H9 (cell line): ENCODE data around the gene SRL. TPM values are rescaled to one million over a fixed set of nuclear protein-coding genes. Genes with fewer than 3 reads are reported as not detected.

ENCODE experiments used
- DNase-seq: peaks from one replicate; pipeline ENCODE4 v3.0.0-alpha.2; 2017
- H2AFZ ChIP-seq: one replicate; pipeline ENCODE4 v1.6.1; 2013; ENCODE audit warnings: mild to moderate bottlenecking, low read length, control low read depth, moderate library complexity
- H2AK5ac ChIP-seq: 2 replicates; pipeline ENCODE4 v1.6.1; 2013; ENCODE audit warnings: low read length, control low read depth, mixed read lengths; ENCODE audit not compliant: insufficient read length
- H2BK120ac ChIP-seq: one replicate; pipeline ENCODE4 v1.6.1; 2013; ENCODE audit warnings: low read depth, mild to moderate bottlenecking, low read length, control low read depth, inconsistent platforms; ENCODE audit not compliant: poor library complexity, severe bottlenecking
- H2BK12ac ChIP-seq: 2 replicates; pipeline ENCODE4 v1.6.1; 2013; ENCODE audit warnings: low read length, control low read depth, mixed read lengths, low read depth; ENCODE audit not compliant: insufficient read length
- H2BK15ac ChIP-seq: 2 replicates; pipeline ENCODE4 v1.6.1; 2013; ENCODE audit warnings: low read depth, low read length, control low read depth
- H2BK20ac ChIP-seq: one replicate; pipeline ENCODE4 v1.6.1; 2013; ENCODE audit warnings: low read depth, mild to moderate bottlenecking, low read length, control low read depth, inconsistent platforms; ENCODE audit not compliant: poor library complexity, severe bottlenecking
- H2BK5ac ChIP-seq: 2 replicates; pipeline ENCODE4 v1.6.1; 2013; ENCODE audit warnings: low read length, control low read depth, mixed read lengths; ENCODE audit not compliant: insufficient read length
- H3K14ac ChIP-seq: 2 replicates; pipeline ENCODE4 v1.6.1; 2013; ENCODE audit warnings: low read length, control low read depth; ENCODE audit not compliant: insufficient read depth
- H3K18ac ChIP-seq: 2 replicates; pipeline ENCODE4 v1.6.1; 2013; ENCODE audit warnings: low read depth, mild to moderate bottlenecking, mixed read lengths, low read length, control low read depth; ENCODE audit not compliant: insufficient read length
- H3K23ac ChIP-seq: 2 replicates; pipeline ENCODE4 v1.6.1; 2013; ENCODE audit warnings: low read length, control low read depth, mixed read lengths, low read depth; ENCODE audit not compliant: insufficient read length
- H3K23me2 ChIP-seq: 2 replicates; pipeline ENCODE4 v1.6.1; 2013; ENCODE audit warnings: low read depth, mild to moderate bottlenecking, mixed read lengths, low read length, control low read depth; ENCODE audit not compliant: insufficient read length, poor library complexity, severe bottlenecking
- H3K27ac ChIP-seq: 2 replicates; pipeline ENCODE4 v1.5.1; 2013; ENCODE audit warnings: low read length, control low read depth, mixed read lengths, low read depth; ENCODE audit not compliant: insufficient read length
- H3K27me3 ChIP-seq: 2 replicates; pipeline ENCODE4 v1.6.1; 2013; ENCODE audit warnings: low read length, control low read depth, inconsistent platforms; ENCODE audit not compliant: insufficient read depth
- H3K4ac ChIP-seq: 2 replicates; pipeline ENCODE4 v1.6.1; 2013; ENCODE audit warnings: low read depth, mild to moderate bottlenecking, control low read depth, inconsistent platforms, low read length, moderate library complexity
- H3K4me1 ChIP-seq: 2 replicates; pipeline ENCODE4 v1.6.1; 2013; ENCODE audit warnings: low read length, control low read depth, inconsistent platforms; ENCODE audit not compliant: insufficient read depth
- H3K4me2 ChIP-seq: 2 replicates; pipeline ENCODE4 v1.6.1; 2013; ENCODE audit warnings: low read length, control low read depth, mixed read lengths; ENCODE audit not compliant: insufficient read length, insufficient read depth
- H3K56ac ChIP-seq: 2 replicates; pipeline ENCODE4 v1.6.1; 2013; ENCODE audit warnings: low read depth, mild to moderate bottlenecking, mixed read lengths, low read length, control low read depth; ENCODE audit not compliant: insufficient read length
- H3K79me1 ChIP-seq: 2 replicates; pipeline ENCODE4 v1.6.1; 2013; ENCODE audit warnings: low read depth, mild to moderate bottlenecking, moderate library complexity, low read length, control low read depth, inconsistent platforms; ENCODE audit not compliant: insufficient read depth, poor library complexity, severe bottlenecking
- H3K79me2 ChIP-seq: 2 replicates; pipeline ENCODE4 v1.6.1; 2013; ENCODE audit warnings: low read length, control low read depth, inconsistent platforms; ENCODE audit not compliant: insufficient read depth
- H3K9ac ChIP-seq: 2 replicates; pipeline ENCODE4 v1.6.1; 2013; ENCODE audit warnings: low read length, control low read depth, mixed read lengths; ENCODE audit not compliant: insufficient read length; ENCODE audit errors: extremely low read depth
- H3K9me3 ChIP-seq: one replicate; pipeline ENCODE4 v1.6.1; 2013; ENCODE audit warnings: low read depth, low read length, inconsistent platforms; ENCODE audit not compliant: control insufficient read depth
- H3T11ph ChIP-seq: one replicate; pipeline ENCODE4 v1.6.1; 2013; ENCODE audit warnings: mild to moderate bottlenecking, low read length, control low read depth, inconsistent platforms
- H4K20me1 ChIP-seq: one replicate; pipeline ENCODE4 v1.6.1; 2013; ENCODE audit not compliant: control insufficient read depth, insufficient read length, insufficient read depth
- H4K5ac ChIP-seq: 2 replicates; pipeline ENCODE4 v1.6.1; 2013; ENCODE audit warnings: low read depth, mild to moderate bottlenecking, mixed read lengths, low read length, control low read depth; ENCODE audit not compliant: insufficient read length
- H4K8ac ChIP-seq: replicated peaks from 2 replicates; pipeline ENCODE4 v1.6.1; 2013; ENCODE audit warnings: low read length, control low read depth, mixed read lengths, low read depth; ENCODE audit not compliant: insufficient read length
- H4K91ac ChIP-seq: 2 replicates; pipeline ENCODE4 v1.6.1; 2013; ENCODE audit warnings: low read depth, mild to moderate bottlenecking, moderate library complexity, mixed read lengths, low read length, control low read depth; ENCODE audit not compliant: insufficient read length
- H3K27ac Mint-ChIP-seq, 3 experiments: 2 replicates in 2 of 3; 3 replicates in 1 of 3; pipeline ENCODE4 v1.8.0; 2020 to 2021; ENCODE audit warnings: mixed read lengths in 3 of 3, mild to moderate bottlenecking in 1 of 3, moderate library complexity in 1 of 3
- H3K27me3 Mint-ChIP-seq: 2 replicates; pipeline ENCODE4 v1.8.0; 2021; ENCODE audit warnings: low read depth, mild to moderate bottlenecking, moderate library complexity, mixed read lengths
- H3K36me3 Mint-ChIP-seq, 3 experiments: 2 replicates in 2 of 3; 3 replicates in 1 of 3; pipeline ENCODE4 v1.8.0; 2020 to 2021; ENCODE audit warnings: low read depth in 3 of 3, mixed read lengths in 3 of 3; ENCODE audit not compliant: insufficient read depth in 1 of 3
- H3K4me1 Mint-ChIP-seq, 2 experiments: 2 replicates each; pipeline ENCODE4 v1.8.0; 2020; ENCODE audit warnings: mixed read lengths in 2 of 2
- H3K4me3 Mint-ChIP-seq, 2 experiments: 2 replicates in 1 of 2; 3 replicates in 1 of 2; pipeline ENCODE4 v1.8.0; 2020 to 2021; ENCODE audit warnings: mild to moderate bottlenecking in 2 of 2, mixed read lengths in 2 of 2, moderate library complexity in 1 of 2
- H3K9me3 Mint-ChIP-seq, 2 experiments: 2 replicates in 1 of 2; 3 replicates in 1 of 2; pipeline ENCODE4 v1.8.0; 2020; ENCODE audit warnings: mild to moderate bottlenecking in 2 of 2, mixed read lengths in 2 of 2, moderate library complexity in 1 of 2
- WGBS: extraction: QIAGEN DNeasy Blood & Tissue Kit; methylation state at CpG from one replicate; pipeline ENCODE4 v1.1.7; 2013; ENCODE audit warnings: missing lambda C conversion rate, low lambda C conversion rate, mixed read lengths; ENCODE audit not compliant: insufficient read length; ENCODE audit errors: extremely low coverage; 5-methylcytosine and 5-hydroxymethylcytosine counted together
- total RNA-seq: library from RNA; stranded (reverse); gene quantifications from 2 replicates; pipeline ENCODE4 v1.2.1, GENCODE V29; 2021
- TF ChIP-seq, protein P1 (sequence below): fragments of 200-600 bp; sonication (generic); conservative IDR thresholded peaks from 3 replicates; pipeline ENCODE4 v1.8.0; 2021; ENCODE audit warnings: antibody characterized with exemption, mild to moderate bottlenecking

SRL gene
- total RNA-seq, 1 experiment from 2014 or later: not detected

GRCh38 chr16:4152267-4152666 lies 89.6 kb downstream of the SRL start:
- Histone ChIP-seq H3K27ac (no peak overlapping the region), H2BK12ac (no peak overlapping the region), H3K23me2 (no peaks in the 10 kb centered on the region), H4K8ac (no peak overlapping the region), H2BK5ac (no peak overlapping the region), H4K20me1 (no peaks in the 10 kb centered on the region), H2BK20ac (no peak overlapping the region), H2BK15ac (no peak overlapping the region; the same call in 1 of the 2 replicates), H3K4ac (no peak overlapping the region), H3K9ac (no peak overlapping the region), H2AFZ (no peak overlapping the region), H3K79me2 (no peaks in the 10 kb centered on the region), H2BK120ac (no peak overlapping the region), H3T11ph (no peak overlapping the region), H3K56ac (no peak overlapping the region), H4K5ac (no peak overlapping the region), H3K4me2 (no peak overlapping the region), H3K4me1 (no peaks in the 10 kb centered on the region), H3K14ac (no peak overlapping the region), H2AK5ac (no peak overlapping the region), H3K23ac (no peak overlapping the region), H3K9me3 (no peaks in the 10 kb centered on the region), H3K27me3 (no peaks in the 10 kb centered on the region), H3K18ac (no peak overlapping the region), H3K79me1 (no peaks in the 10 kb centered on the region), H4K91ac (no peak overlapping the region)
- DNase-seq: no peak
- peaks cover 0 to under 1% of the 10 kb centered on the region in 2 experiments; a peak in 1 of 4 replicates for H3K4me1 Mint-ChIP-seq
- no peaks in the 10 kb centered on the region; a peak in 1 of 5 replicates for H3K9me3 Mint-ChIP-seq
- peaks cover 6% of the 10 kb centered on the region for H3K27me3 Mint-ChIP-seq
- no CpG with 5 or more reads among the region's 5 CpGs for WGBS
- no peaks in the 10 kb centered on the region for H3K36me3 Mint-ChIP-seq
- TF ChIP-seq, protein P1, sequence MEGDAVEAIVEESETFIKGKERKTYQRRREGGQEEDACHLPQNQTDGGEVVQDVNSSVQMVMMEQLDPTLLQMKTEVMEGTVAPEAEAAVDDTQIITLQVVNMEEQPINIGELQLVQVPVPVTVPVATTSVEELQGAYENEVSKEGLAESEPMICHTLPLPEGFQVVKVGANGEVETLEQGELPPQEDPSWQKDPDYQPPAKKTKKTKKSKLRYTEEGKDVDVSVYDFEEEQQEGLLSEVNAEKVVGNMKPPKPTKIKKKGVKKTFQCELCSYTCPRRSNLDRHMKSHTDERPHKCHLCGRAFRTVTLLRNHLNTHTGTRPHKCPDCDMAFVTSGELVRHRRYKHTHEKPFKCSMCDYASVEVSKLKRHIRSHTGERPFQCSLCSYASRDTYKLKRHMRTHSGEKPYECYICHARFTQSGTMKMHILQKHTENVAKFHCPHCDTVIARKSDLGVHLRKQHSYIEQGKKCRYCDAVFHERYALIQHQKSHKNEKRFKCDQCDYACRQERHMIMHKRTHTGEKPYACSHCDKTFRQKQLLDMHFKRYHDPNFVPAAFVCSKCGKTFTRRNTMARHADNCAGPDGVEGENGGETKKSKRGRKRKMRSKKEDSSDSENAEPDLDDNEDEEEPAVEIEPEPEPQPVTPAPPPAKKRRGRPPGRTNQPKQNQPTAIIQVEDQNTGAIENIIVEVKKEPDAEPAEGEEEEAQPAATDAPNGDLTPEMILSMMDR: no peak
- H3K27ac Mint-ChIP-seq: peak overlapping the region in 1 of 3 experiments; percentile 86; a peak in 1 of 7 replicates
- no peak overlapping the region for H3K4me3 Mint-ChIP-seq
